Measurements from ENCODE around the gene ACYP1.

DNA sequence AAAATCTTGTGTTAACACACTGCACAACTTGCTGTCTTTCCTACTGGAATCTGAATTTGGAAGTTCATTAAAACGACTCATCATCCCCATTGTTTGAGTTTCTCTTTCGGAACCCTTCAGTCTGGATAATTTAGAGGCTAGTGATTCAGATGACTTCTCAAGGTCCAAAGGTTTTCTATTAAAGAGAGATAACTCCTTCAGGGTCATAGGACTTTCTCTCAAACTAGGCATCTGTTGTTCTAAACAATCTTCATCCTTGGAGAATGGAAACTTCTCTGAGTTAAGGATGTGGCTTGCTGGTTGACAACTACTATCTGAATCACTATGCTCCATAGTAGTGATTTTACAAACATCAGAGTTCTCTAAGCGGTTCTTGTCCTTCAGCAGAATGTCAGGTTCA is 16.9 kb downstream of the ACYP1 start:
- TF ChIP-seq CTCF (conservative IDR thresholded peaks at IDR 0.05; ENCODE audit: low read depth, low read length) (no peak), EZH2 (IDR thresholded peaks at IDR 0.05; ENCODE audit: low read length, unreplicated experiment) (no peak)
